Measurements from ENCODE around the gene WDFY3. TPM values are rescaled to one million over a fixed set of nuclear protein-coding genes. Genes with fewer than 3 reads are reported as not detected.
A peak's percentile ranks its signal among the peaks of the same experiment; 100 is the strongest.

The WDFY3 gene
- polyA plus RNA-seq, 1 of the 3 experiments (the other 2 are of a cell fraction) = 13.8 TPM

- no peaks in the 10 kb centered on the region for H3K27me3 ChIP-seq (ENCODE audit: insufficient read depth)
- CTCF ChIA-PET = interaction anchor here (0.7 kb wide), 1 partner anchor 15 kb away, joined by 3 read pairs; no protein-coding TSS in a partner anchor
- POLR2A ChIA-PET = no interaction called here
- no peak overlapping the region for H3K4me3 ChIP-seq (ENCODE audit: low read depth in 2 of 2, low read length in 1 of 2)
- no peak overlapping the region for H3K9ac ChIP-seq
- H3K36me3 ChIP-seq (replicated peaks in 1 of 2; ENCODE audit: control insufficient read depth in 1 of 2, insufficient read depth in 2 of 2, low read length in 1 of 2) = peaks cover 33 to 59% of the 10 kb centered on the region in 2 experiments
- peaks cover 0 to 9% of the 10 kb centered on the region in 2 experiments; a peak in 1 of 4 replicates for H3K4me1 ChIP-seq (ENCODE audit: control insufficient read depth in 1 of 2, insufficient read depth in 2 of 2, low read depth in 1 of 2, low read length in 1 of 2)
- H3K4me2 ChIP-seq = no peak overlapping the region
- no peaks in the 10 kb centered on the region; the same call in 1 of the 2 replicates for H3K9me3 ChIP-seq
- DNase-seq = no peak
- H3K27ac ChIP-seq (ENCODE audit: low read depth in 2 of 2, low read length in 1 of 2) = peak overlapping the region in 1 of 2 experiments; percentile 17; a peak in 2 of 4 replicates
- H3K9me2 ChIP-seq = no peaks in the 10 kb centered on the region
- no peak overlapping the region for H2AFZ ChIP-seq (ENCODE audit: low read depth)
- TF ChIP-seq TAF1 (IDR thresholded peaks at IDR 0.05; ENCODE audit: borderline replicate concordance, low read depth, low read length) = no peak
- TF ChIP-seq FOSL2 (IDR thresholded peaks at IDR 0.05; ENCODE audit: borderline replicate concordance, low read depth) = peak; percentile 40; the same call in 1 of the 2 replicates
- TF ChIP-seq YY1 (IDR thresholded peaks at IDR 0.05; ENCODE audit: low read depth) = no peak
- H3F3A ChIP-seq (replicated peaks; ENCODE audit: insufficient read depth) = peaks cover 19% of the 10 kb centered on the region
- no peaks in the 10 kb centered on the region for H4K20me1 ChIP-seq (ENCODE audit: insufficient read depth)
- 0 out of 2 replicates have a peak, but pooled peaks cover 2% of the 10 kb centered on the region for H3K79me2 ChIP-seq (ENCODE audit: insufficient read depth)
Observed at GRCh38 chr4:84800256-84800655, 166.2 kb downstream of the WDFY3 start.

DNA sequence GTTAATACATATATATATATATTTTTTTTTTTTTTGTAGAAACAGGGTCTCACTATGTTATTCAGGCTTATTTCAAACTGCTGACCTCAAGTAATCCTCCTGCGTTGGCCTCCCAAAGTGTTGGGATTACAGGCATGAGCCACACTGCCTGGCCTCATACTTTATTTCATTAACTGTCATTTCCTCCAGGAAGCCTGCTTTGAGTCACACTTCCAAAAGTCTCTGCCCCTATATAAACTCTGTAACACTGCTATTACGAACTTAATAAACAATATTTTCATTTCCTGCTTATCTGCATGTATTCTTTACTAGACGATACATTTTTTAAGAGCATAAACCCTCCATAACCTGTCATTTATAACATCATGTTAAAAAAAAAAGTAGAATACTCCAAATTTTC is 167.2 kb downstream of the WDFY3 start:
- ChIA-PET CTCF (interaction anchor here (0.9 kb wide), 1 partner anchor 48 kb away, joined by 3 read pairs; no protein-coding TSS in a partner anchor), POLR2A (no interaction called here)
- H3K9me2 ChIP-seq = no peaks in the 10 kb centered on the region
- H2AFZ ChIP-seq (ENCODE audit: low read depth) = no peak overlapping the region
- no peaks in the 10 kb centered on the region for H3K27me3 ChIP-seq (ENCODE audit: insufficient read depth)
- H3K9ac ChIP-seq = no peak overlapping the region
- H4K20me1 ChIP-seq (ENCODE audit: insufficient read depth) = no peaks in the 10 kb centered on the region
- WGBS (ENCODE audit: low lambda C conversion rate) = 95% methylated on average over 3 of the region's 3 CpGs
- peaks cover 15% of the 10 kb centered on the region for H3F3A ChIP-seq (replicated peaks; ENCODE audit: insufficient read depth)
- no peak overlapping the region; a peak in 1 of 4 replicates for H3K27ac ChIP-seq (ENCODE audit: low read depth in 2 of 2, low read length in 1 of 2)
- no peak overlapping the region for H3K4me3 ChIP-seq (ENCODE audit: low read depth in 2 of 2, low read length in 1 of 2)
- H3K79me2 ChIP-seq (ENCODE audit: insufficient read depth) = 0 out of 2 replicates have a peak, but pooled peaks cover 2% of the 10 kb centered on the region
- H3K4me1 ChIP-seq (ENCODE audit: control insufficient read depth in 1 of 2, insufficient read depth in 2 of 2, low read depth in 1 of 2, low read length in 1 of 2) = peaks cover 0 to 4% of the 10 kb centered on the region in 2 experiments; a peak in 1 of 4 replicates
- no peaks in the 10 kb centered on the region; the same call in 1 of the 2 replicates for H3K9me3 ChIP-seq
- DNase-seq = no peak
- no peak overlapping the region for H3K4me2 ChIP-seq
- TF ChIP-seq ELF1 (IDR thresholded peaks at IDR 0.05) (no peak), FOXM1 (IDR thresholded peaks at IDR 0.05; ENCODE audit: low read depth) (no peak), MEF2A (IDR thresholded peaks at IDR 0.05; ENCODE audit: borderline replicate concordance, low read depth) (no peak), ZBTB33 (IDR thresholded peaks at IDR 0.05; ENCODE audit: borderline replicate concordance, low read depth) (no peak), TAF1 (IDR thresholded peaks at IDR 0.05; ENCODE audit: borderline replicate concordance, low read depth, low read length) (no peak), USF2 (IDR thresholded peaks at IDR 0.05; ENCODE audit: borderline replicate concordance, low read depth, low read length) (no peak), FOXJ3 (CRISPR knock-in tag; IDR thresholded peaks at IDR 0.05) (no peak), POLR2AphosphoS5 (IDR thresholded peaks at IDR 0.05; ENCODE audit: low read depth, low read length) (no peak)
- TF ChIP-seq, protein P1, sequence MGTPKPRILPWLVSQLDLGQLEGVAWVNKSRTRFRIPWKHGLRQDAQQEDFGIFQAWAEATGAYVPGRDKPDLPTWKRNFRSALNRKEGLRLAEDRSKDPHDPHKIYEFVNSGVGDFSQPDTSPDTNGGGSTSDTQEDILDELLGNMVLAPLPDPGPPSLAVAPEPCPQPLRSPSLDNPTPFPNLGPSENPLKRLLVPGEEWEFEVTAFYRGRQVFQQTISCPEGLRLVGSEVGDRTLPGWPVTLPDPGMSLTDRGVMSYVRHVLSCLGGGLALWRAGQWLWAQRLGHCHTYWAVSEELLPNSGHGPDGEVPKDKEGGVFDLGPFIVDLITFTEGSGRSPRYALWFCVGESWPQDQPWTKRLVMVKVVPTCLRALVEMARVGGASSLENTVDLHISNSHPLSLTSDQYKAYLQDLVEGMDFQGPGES (IDR thresholded peaks at IDR 0.05; ENCODE audit: low read depth, low read length) = no peak
- H3K36me3 ChIP-seq (replicated peaks in 1 of 2; ENCODE audit: control insufficient read depth in 1 of 2, insufficient read depth in 2 of 2, low read length in 1 of 2) = peaks cover 38 to 68% of the 10 kb centered on the region in 2 experiments

Data from SK-N-SH (cell line).